Sigmoid colon (tissue), 4 donors: ENCODE data around the gene PUDP.

ENCODE experiments used
- POLR2A ChIP-seq, 2 donors: fragments of 450-650 bp; IDR thresholded peaks; one replicate each; pipeline ENCODE4 v1.6.1; 2016; ENCODE audit warnings: antibody characterized with exemption in 2 of 2, mild to moderate bottlenecking in 2 of 2, moderate library complexity in 2 of 2
- POLR2AphosphoS5 ChIP-seq, 4 donors: sonication (generic); formaldehyde crosslinking; IDR thresholded peaks; one replicate each; pipeline ENCODE4 v1.6.1; 2017; ENCODE audit warnings: antibody characterized with exemption in 4 of 4
- TF ChIP-seq, protein P1 (sequence below), 4 experiments: fragments of 450-650 bp in 3 of 4; fragments of 200-600 bp in 1 of 4; IDR thresholded peaks; one replicate each; pipeline ENCODE4 v1.5.1; 2016 to 2019; ENCODE audit warnings: antibody characterized with exemption in 4 of 4, mild to moderate bottlenecking in 3 of 4, moderate library complexity in 2 of 4

DNA sequence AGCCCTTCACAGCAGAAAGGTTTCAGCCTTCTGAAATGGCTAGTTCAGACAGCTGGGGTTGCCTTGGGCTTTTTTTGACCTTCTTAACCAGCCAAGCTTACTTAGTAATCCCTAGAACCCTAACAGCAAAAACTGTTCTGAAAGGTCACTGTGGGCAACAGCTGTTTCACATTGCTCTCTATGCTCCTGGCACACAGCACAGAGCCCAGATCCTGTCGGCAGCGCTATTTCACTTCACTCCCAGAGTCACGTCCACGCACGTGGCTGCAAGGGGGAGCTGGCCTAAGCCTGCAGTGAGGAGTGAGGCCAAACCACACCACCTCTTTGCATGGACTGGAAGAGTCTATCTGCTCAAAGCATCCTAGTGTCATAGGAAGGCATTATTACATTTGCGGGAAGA is 32.4 kb downstream of the PUDP start:
- TF ChIP-seq, protein P1, sequence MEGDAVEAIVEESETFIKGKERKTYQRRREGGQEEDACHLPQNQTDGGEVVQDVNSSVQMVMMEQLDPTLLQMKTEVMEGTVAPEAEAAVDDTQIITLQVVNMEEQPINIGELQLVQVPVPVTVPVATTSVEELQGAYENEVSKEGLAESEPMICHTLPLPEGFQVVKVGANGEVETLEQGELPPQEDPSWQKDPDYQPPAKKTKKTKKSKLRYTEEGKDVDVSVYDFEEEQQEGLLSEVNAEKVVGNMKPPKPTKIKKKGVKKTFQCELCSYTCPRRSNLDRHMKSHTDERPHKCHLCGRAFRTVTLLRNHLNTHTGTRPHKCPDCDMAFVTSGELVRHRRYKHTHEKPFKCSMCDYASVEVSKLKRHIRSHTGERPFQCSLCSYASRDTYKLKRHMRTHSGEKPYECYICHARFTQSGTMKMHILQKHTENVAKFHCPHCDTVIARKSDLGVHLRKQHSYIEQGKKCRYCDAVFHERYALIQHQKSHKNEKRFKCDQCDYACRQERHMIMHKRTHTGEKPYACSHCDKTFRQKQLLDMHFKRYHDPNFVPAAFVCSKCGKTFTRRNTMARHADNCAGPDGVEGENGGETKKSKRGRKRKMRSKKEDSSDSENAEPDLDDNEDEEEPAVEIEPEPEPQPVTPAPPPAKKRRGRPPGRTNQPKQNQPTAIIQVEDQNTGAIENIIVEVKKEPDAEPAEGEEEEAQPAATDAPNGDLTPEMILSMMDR (IDR thresholded peaks at IDR 0.05): no peak
- TF ChIP-seq POLR2AphosphoS5 (IDR thresholded peaks at IDR 0.05): no peak
- TF ChIP-seq POLR2A (IDR thresholded peaks at IDR 0.05): no peak
